Central memory CD8-positive, alpha-beta T cell (primary cell): ENCODE measurements around the gene M1AP.
A peak's percentile ranks its signal among the peaks of the same experiment; 100 is the strongest.

Experiments
- ATAC-seq: fragments of 150-1000 bp; cut with Tn5 transposase; replicated peaks from 2 replicates; pipeline ENCODE4 v1.10.0; 2022; ENCODE audit warnings: mild to moderate bottlenecking, moderate FRiP score, moderate number of reproducible peaks; ENCODE audit not compliant: poor library complexity, severe bottlenecking; ENCODE audit errors: extremely low read depth
- DNase-seq, 2 donors: peaks; one replicate each; pipeline ENCODE4 v3.0.0; 2021; ENCODE audit warnings: low spot score in 2 of 2
- H3K27ac Mint-ChIP-seq: one replicate; pipeline ENCODE4 v1.8.0; 2022; ENCODE audit warnings: low read depth, mild to moderate bottlenecking, moderate library complexity, mixed read lengths
- H3K27me3 Mint-ChIP-seq: one replicate; pipeline ENCODE4 v1.8.0; 2022; ENCODE audit warnings: mixed read lengths
- H3K36me3 Mint-ChIP-seq: one replicate; pipeline ENCODE4 v1.8.0; 2022; ENCODE audit warnings: mild to moderate bottlenecking, moderate library complexity, mixed read lengths; ENCODE audit not compliant: insufficient read depth
- H3K4me1 Mint-ChIP-seq: one replicate; pipeline ENCODE4 v1.8.0; 2022; ENCODE audit warnings: mixed read lengths
- H3K4me3 Mint-ChIP-seq: one replicate; pipeline ENCODE4 v1.8.0; 2022; ENCODE audit warnings: mild to moderate bottlenecking, moderate library complexity, mixed read lengths
- H3K9me3 Mint-ChIP-seq: one replicate; pipeline ENCODE4 v1.8.0; 2022; ENCODE audit warnings: mixed read lengths

M1AP gene

GRCh38 chr2:74648009-74648443 is at the start of gene M1AP:
TSS of gene M1AP (minus strand) at chr2:74648330. CDS start at chr2:74640275, 8,055 bp downstream.
- Mint-ChIP-seq H3K9me3 (no peaks in the 10 kb centered on the region), H3K36me3 (peaks cover 2% of the 10 kb centered on the region), H3K4me1 (no peaks in the 10 kb centered on the region), H3K27me3 (peaks cover 33% of the 10 kb centered on the region), H3K4me3 (no peak within 1 kb of the TSS), H3K27ac (no peak within 1 kb of the TSS)
- ATAC-seq (no peak), DNase-seq (no peak)

- ATAC-seq (no peak), DNase-seq (no peak)
- no peaks in the 10 kb centered on the region for H3K4me1 Mint-ChIP-seq
- no peaks in the 10 kb centered on the region for H3K36me3 Mint-ChIP-seq
- H3K4me3 Mint-ChIP-seq, result no peak overlapping the region
- H3K27me3 Mint-ChIP-seq, result peaks cover 6% of the 10 kb centered on the region
- no peak overlapping the region for H3K27ac Mint-ChIP-seq
- no peaks in the 10 kb centered on the region for H3K9me3 Mint-ChIP-seq
Observed at GRCh38 chr2:74696829-74697228, 48.7 kb upstream of the M1AP start.

GRCh38 chr2:74695663-74696062 is 47.5 kb upstream of the M1AP start:
- peaks cover 8% of the 10 kb centered on the region for H3K27me3 Mint-ChIP-seq
- no peaks in the 10 kb centered on the region for H3K36me3 Mint-ChIP-seq
- DNase-seq, result no peak
- H3K9me3 Mint-ChIP-seq, result no peaks in the 10 kb centered on the region
- ATAC-seq, result no peak
- H3K4me3 Mint-ChIP-seq, result no peak overlapping the region
- H3K4me1 Mint-ChIP-seq, result no peaks in the 10 kb centered on the region
- no peak overlapping the region for H3K27ac Mint-ChIP-seq

- ATAC-seq (no peak), DNase-seq (no peak)
- Mint-ChIP-seq H3K4me3 (no peak overlapping the region), H3K4me1 (no peaks in the 10 kb centered on the region), H3K36me3 (no peaks in the 10 kb centered on the region), H3K9me3 (no peaks in the 10 kb centered on the region), H3K27me3 (peaks cover 8% of the 10 kb centered on the region), H3K27ac (no peak overlapping the region)
Observed at GRCh38 chr2:74694281-74694680, 46.2 kb upstream of the M1AP start.

- no peak overlapping the region for H3K27ac Mint-ChIP-seq
- no peaks in the 10 kb centered on the region for H3K9me3 Mint-ChIP-seq
- H3K4me1 Mint-ChIP-seq, result no peaks in the 10 kb centered on the region
- H3K27me3 Mint-ChIP-seq, result peaks cover 8% of the 10 kb centered on the region
- DNase-seq, result no peak
- ATAC-seq, result no peak
- no peaks in the 10 kb centered on the region for H3K36me3 Mint-ChIP-seq
- H3K4me3 Mint-ChIP-seq, result no peak overlapping the region
Observed at GRCh38 chr2:74693668-74694067, 45.5 kb upstream of the M1AP start.

GRCh38 chr2:74693213-74693612 is 45.1 kb upstream of the M1AP start:
- no peak overlapping the region for H3K4me3 Mint-ChIP-seq
- DNase-seq (no peak), ATAC-seq (no peak)
- H3K9me3 Mint-ChIP-seq, result no peaks in the 10 kb centered on the region
- peaks cover 8% of the 10 kb centered on the region for H3K27me3 Mint-ChIP-seq
- H3K27ac Mint-ChIP-seq, result no peak overlapping the region
- no peaks in the 10 kb centered on the region for H3K4me1 Mint-ChIP-seq
- no peaks in the 10 kb centered on the region for H3K36me3 Mint-ChIP-seq

GRCh38 chr2:74691929-74692328 is 43.8 kb upstream of the M1AP start:
- H3K27ac Mint-ChIP-seq, result no peak overlapping the region
- no peaks in the 10 kb centered on the region for H3K9me3 Mint-ChIP-seq
- H3K27me3 Mint-ChIP-seq, result peaks cover 8% of the 10 kb centered on the region
- H3K4me1 Mint-ChIP-seq, result no peaks in the 10 kb centered on the region
- H3K36me3 Mint-ChIP-seq, result no peaks in the 10 kb centered on the region
- DNase-seq, result no peak
- no peak overlapping the region for H3K4me3 Mint-ChIP-seq
- ATAC-seq, result no peak

- DNase-seq, result no peak
- H3K27ac Mint-ChIP-seq, result no peak overlapping the region
- peaks cover 8% of the 10 kb centered on the region for H3K27me3 Mint-ChIP-seq
- H3K4me3 Mint-ChIP-seq, result no peak overlapping the region
- ATAC-seq, result no peak
- no peaks in the 10 kb centered on the region for H3K36me3 Mint-ChIP-seq
- no peaks in the 10 kb centered on the region for H3K9me3 Mint-ChIP-seq
- H3K4me1 Mint-ChIP-seq, result no peaks in the 10 kb centered on the region
Observed at GRCh38 chr2:74690571-74690970, 42.4 kb upstream of the M1AP start.

GRCh38 chr2:74689671-74690070 is 41.5 kb upstream of the M1AP start:
- Mint-ChIP-seq H3K27ac (no peak overlapping the region), H3K9me3 (no peaks in the 10 kb centered on the region), H3K27me3 (peaks cover 8% of the 10 kb centered on the region), H3K4me1 (no peaks in the 10 kb centered on the region), H3K4me3 (no peak overlapping the region), H3K36me3 (no peaks in the 10 kb centered on the region)
- DNase-seq, result no peak
- no peak for ATAC-seq

GRCh38 chr2:74688881-74689280 is 40.8 kb upstream of the M1AP start:
- no peak overlapping the region for H3K27ac Mint-ChIP-seq
- peaks cover 8% of the 10 kb centered on the region for H3K27me3 Mint-ChIP-seq
- no peaks in the 10 kb centered on the region for H3K9me3 Mint-ChIP-seq
- H3K36me3 Mint-ChIP-seq, result no peaks in the 10 kb centered on the region
- no peak for ATAC-seq
- no peak for DNase-seq
- H3K4me1 Mint-ChIP-seq, result no peaks in the 10 kb centered on the region
- no peak overlapping the region for H3K4me3 Mint-ChIP-seq

GRCh38 chr2:74685408-74685807 is 37.3 kb upstream of the M1AP start:
- no peak for DNase-seq
- no peak for ATAC-seq
- H3K4me3 Mint-ChIP-seq, result no peak overlapping the region

GRCh38 chr2:74682501-74682900 is 34.4 kb upstream of the M1AP start:
- H3K27me3 Mint-ChIP-seq, result no peaks in the 10 kb centered on the region
- DNase-seq, result no peak
- H3K36me3 Mint-ChIP-seq, result peaks cover 11% of the 10 kb centered on the region

More at GRCh38 chr2:74685408-74685807, 37.3 kb upstream of the M1AP start:
- Mint-ChIP-seq H3K27ac (no peak overlapping the region), H3K36me3 (peaks cover 5% of the 10 kb centered on the region), H3K4me1 (no peaks in the 10 kb centered on the region), H3K9me3 (no peaks in the 10 kb centered on the region), H3K27me3 (no peaks in the 10 kb centered on the region)

GRCh38 chr2:74679615-74680014 is 31.5 kb upstream of the M1AP start:
- Mint-ChIP-seq H3K9me3 (no peaks in the 10 kb centered on the region), H3K27me3 (no peaks in the 10 kb centered on the region), H3K36me3 (peaks cover 27% of the 10 kb centered on the region), H3K27ac (no peak overlapping the region), H3K4me1 (no peaks in the 10 kb centered on the region), H3K4me3 (no peak overlapping the region)
- no peak for DNase-seq
- no peak for ATAC-seq

More at GRCh38 chr2:74682501-74682900, 34.4 kb upstream of the M1AP start:
- no peaks in the 10 kb centered on the region for H3K4me1 Mint-ChIP-seq
- no peak overlapping the region for H3K4me3 Mint-ChIP-seq
- ATAC-seq, result no peak
- peak overlapping the region; percentile 7 for H3K27ac Mint-ChIP-seq
- H3K9me3 Mint-ChIP-seq, result no peaks in the 10 kb centered on the region

- Mint-ChIP-seq H3K27me3 (no peaks in the 10 kb centered on the region), H3K9me3 (no peaks in the 10 kb centered on the region), H3K4me1 (peaks cover 6% of the 10 kb centered on the region), H3K4me3 (no peak overlapping the region), H3K36me3 (peaks cover 30% of the 10 kb centered on the region), H3K27ac (peak overlapping the region; percentile 11)
- ATAC-seq (no peak), DNase-seq (no peak)
Observed at GRCh38 chr2:74676331-74676730, 28.2 kb upstream of the M1AP start.
